ENCODE data around the gene EFL1.

EFL1 gene

DNA sequence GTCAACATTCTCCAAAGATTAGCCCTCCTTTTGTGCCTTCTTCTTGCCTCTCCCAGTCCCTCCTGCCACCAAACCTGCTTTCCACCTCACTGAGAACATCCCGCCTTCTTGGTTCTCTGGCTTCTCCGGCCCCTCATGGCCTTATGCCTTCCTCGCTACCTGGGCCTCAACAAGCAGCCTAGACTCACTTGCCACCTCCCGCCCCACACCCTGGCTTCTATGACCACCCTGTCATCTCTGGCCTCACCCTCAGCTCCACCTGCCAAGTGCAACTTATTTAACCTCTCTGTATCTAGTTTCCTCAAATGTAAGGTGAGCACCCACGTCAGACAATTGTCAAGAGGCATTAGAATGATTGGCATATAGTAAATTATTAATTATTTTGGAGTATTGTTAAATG is 147.9 kb downstream of the EFL1 start:
- DNase-seq = no peak

DNA sequence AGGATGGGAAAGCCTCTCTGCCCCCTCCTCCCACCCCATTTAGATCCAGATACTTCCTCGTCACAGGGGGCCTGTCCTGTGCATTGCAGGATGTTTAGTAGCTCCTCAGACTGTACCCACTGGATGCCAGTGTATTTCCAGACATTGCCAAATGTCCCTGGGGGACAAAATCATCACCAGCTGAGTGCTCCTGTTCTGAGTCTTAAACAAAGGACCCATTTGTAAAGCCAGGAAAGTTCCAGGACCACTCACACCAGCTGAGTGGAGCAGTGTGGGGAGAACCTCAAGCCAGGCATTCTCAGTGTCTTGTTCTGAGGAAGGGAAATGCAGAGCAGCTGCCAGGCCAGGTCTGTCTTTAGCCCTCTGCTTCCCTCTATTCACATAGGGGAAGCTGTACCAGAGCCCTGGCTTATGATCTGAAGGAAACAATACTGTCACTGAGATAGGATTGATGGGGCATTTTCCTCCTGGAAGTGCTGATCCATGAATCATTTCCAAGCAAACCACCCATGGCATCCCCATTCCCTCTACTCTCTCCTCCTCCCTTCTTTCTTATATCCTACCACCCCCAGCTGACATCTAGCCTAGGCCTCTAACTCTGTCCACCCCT is 149.3 kb downstream of the EFL1 start:
- no peak for DNase-seq

DNA sequence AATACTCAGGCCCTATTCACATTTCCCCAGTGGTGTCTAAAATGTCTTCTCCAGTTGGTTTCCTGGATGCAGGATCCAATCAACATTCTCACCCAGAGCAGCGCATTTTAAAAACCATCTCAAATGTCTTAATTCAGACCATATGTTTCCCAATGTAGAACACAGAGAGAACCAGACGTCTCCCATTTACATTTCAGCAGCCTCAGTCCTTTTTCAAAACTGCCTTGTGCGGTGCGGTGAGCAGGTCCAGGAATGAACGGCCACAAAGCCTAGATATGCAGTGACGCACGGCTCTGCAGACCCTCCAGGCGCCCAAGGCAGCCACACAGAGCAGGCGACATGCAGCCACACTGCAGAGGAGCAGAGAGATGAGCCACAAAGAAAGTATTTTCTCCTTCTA is 150.6 kb downstream of the EFL1 start:
- no peak for DNase-seq

DNA sequence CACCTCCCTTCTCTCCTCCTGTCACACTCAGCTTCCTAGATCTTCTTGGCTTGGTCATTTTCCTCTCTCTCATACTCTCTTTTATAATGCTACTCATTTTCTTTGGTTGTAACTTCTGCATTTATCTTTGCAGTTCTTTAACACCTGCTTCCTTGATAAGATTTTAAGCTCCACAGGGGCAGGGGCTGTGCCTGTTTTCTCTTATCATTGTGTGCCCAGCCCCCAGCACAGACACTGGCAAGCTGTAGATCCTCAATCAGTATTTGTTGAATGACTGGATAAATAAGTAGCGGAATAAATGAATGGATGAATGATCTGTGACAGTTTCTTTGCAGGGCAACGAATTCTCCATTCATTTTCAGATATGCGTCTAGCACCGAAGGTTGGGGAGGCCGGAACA is 152.4 kb downstream of the EFL1 start:
- no peak for DNase-seq

DNA sequence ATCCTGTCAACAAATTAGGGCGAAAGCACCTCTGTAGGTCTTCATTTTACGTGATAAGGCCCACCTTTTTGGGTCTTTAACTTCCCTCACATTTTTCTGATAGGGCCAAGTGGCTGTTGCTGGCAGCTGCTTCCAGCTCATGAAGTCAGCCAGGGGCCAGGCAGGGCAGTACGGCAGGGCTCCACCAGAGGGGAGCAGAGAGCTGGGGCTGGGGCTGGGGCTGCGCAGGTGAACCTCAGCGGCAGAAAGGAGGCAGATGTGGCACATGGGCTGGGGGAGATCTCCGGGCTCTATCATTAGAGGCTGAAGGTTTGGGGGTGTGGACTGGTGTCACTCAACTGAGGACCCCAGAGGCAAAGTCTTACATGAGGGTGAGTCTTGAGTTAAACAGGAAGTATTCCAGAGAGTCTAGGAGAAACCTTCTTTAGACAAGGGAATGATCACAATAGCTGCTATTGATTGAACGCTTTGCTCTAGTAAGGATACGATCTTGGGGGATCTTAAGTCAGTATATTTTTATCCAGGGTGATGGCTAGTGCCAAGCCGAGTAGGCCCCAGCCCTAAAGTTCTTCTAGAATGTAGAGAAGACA is 153.9 kb downstream of the EFL1 start:
- DNase-seq = peak; percentile 71

DNA sequence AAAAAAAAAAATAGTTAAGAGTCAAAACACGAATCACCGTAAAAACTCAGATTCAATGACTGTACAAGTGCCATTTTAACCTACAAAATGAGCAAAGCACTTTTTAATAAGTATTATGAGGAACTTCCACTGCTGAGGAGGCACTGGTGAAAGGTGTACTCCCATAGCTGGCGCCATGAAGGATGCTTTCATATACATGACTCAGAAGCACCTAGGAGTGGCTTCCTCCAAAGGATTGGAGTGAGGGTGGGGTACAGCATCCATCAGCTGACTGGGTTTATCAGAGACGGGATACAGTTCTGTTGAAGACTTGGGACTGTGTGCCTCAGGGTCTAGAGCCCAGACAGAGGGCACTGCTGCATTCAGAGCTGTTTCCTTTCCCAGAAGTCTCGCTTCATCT is 155.9 kb downstream of the EFL1 start:
- no peak for DNase-seq

DNA sequence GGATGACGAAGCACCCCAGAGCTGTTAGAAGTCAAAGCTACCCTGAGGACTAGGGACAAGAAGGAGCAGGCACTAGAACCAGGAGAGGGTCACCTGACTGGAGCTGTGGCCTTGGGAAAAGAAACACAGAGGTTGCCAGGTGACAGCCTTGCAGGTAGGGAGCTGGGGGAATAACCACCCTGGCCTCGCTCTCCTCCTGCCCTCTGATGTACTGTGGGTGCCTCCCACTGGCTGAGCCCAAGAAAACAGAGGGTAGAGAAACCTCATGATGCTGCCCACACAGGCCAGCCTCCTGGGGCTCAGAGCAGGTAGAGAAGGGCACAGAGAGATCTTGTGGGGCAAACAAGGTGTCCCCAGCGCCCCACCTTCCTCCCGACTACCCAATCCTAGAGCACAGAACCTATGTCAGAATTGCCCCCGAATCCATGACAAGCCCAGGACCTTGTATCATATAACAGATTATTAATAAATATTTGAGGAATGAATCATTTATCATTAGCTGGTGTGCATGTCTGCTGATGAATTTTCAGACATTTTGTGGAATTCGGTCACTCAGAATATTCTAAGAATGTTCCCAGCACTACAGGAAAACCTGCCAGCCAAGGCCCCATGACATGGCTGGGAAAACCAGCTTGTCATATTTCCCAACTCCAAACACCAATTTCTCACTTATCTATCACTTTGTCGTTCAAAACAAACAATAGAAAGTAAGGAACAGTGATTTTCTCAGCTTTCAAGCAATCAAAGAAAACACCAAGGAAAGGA is 156.9 kb downstream of the EFL1 start:
- DNase-seq = no peak

DNA sequence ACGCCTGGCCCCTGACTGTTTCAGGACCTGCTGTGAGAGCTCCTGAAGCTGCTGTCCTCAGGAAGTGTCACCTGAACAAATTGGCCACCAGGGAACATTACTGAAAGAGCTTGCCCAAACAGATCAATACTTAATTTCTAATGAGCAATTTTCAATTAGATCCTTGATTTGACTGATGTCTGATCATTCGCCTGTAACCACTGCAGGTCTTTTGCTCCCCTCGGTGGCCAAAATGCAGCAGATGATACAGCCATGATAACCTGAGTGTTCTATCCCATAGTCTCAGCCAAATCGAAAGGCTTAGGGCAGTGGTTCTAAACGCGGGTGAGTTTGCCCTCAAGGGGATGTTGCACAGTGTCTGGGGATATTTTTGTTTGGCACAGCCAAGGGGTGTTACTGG is 159.1 kb downstream of the EFL1 start:
- DNase-seq = no peak

DNA sequence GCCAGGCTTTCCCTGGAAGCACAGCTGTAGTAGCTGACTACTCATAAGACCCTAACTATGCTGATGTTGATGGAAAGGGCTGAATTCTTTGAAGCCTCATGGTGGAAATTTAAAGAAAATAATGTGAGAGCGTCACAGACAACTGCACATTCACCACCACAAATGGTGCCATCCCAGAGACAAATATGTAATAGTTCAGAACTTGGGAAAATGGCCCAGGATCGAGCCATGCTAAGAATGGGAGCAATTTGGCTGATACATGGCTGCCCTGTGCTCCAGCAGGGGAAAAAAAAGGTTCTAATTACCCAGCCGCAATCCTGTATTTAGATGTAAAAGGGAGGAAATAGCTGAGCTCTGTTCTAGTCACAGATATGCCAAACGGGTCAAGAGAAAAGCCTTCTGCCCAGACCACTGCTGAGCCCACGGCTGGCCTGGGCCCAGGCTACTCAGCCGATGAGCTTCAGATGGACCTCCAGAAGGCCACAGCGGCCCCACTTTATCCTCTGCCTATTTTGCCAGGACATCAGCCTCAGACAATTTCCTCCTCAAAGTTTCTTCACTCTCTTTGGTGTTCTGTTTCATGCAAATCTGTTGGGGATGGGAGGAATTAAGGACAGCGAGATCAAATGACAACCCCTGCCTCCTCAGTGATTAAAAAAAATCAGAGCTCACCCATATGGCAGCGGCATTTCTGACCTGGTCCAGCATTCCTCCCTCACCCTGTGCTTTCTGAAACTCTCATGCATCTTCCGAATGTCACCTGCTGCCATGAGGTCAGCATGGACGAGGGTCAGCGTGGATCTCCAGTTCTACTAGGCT is 162.2 kb downstream of the EFL1 start:
- DNase-seq = no peak

DNA sequence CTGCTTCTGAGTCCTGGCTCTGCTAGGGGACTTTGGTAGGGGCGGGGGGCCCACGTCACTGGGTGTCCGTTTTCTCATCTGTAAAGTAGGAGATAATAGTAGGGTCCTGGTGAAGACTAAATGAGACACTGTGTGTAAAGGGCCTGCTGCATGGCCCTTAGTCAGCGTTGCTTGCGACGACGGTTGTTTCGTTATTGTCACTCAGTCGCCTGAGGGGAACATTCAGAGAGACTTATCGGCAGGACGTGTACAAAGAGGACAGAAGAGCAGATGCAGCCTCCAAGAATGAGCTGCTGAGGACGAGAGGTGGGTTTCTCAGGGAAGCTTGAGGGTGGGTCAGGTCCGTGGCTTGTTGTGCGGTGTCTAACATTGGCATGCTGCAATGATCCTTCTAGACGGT is 163.9 kb downstream of the EFL1 start:
- DNase-seq = no peak

DNA sequence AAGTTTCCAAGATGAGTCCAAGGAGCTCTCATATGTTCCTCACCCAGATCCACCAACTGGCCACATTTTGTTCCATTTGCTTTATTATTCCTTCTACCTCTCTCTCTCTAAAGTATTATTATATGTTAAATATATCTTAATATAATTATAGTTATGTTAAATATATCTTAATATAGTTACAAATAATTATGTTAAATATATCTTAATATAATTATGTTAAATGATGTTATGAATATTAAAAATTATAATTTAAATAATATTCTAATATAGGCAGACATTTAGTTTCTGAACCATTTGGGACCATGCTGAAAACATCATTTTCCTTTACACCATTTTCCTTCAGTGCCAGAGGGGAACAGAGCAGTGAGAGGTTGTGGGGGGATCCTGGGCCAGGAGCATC is 166.7 kb downstream of the EFL1 start:
- DNase-seq = no peak

DNA sequence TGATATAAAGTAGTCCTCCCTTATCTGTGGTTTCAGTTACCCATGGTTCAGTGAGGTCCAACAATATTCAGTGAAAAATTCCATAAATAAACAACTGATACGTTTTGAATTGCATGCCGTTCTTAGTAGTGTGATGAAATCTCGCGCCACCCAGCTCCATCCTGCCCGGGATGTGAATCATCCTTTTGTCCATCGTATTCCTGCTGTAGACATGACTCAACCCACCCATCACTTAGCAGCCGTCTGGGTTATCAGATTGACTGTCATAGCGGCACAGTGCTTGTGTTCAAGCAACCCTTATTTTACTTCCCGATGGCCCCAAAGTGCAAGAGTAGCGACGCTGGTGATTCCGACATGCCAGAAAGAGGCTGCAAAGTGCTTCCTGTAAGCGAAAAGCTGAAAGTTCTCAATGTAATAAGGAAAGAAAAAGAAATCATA is 168.7 kb downstream of the EFL1 start:
- DNase-seq = no peak

DNA sequence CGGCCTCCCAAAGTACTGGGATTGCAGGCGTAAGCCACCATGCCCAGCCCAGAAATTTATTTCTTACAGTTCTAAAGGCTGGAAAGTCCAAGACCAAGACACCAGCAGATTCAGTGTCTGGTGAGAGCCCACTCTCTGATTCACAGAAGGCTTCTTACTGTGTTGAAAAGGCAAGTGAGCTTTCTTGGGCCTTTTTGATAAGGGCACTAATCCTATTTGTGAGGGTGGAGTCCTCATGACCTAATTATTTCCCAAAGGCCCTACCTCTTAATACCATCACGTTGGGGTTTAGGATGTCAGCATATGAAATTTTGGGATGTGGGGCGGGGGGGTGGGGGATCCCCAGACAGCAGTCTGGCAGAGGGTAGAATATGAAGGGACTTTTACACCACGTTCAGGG is 169.2 kb downstream of the EFL1 start:
- no peak for DNase-seq

DNA sequence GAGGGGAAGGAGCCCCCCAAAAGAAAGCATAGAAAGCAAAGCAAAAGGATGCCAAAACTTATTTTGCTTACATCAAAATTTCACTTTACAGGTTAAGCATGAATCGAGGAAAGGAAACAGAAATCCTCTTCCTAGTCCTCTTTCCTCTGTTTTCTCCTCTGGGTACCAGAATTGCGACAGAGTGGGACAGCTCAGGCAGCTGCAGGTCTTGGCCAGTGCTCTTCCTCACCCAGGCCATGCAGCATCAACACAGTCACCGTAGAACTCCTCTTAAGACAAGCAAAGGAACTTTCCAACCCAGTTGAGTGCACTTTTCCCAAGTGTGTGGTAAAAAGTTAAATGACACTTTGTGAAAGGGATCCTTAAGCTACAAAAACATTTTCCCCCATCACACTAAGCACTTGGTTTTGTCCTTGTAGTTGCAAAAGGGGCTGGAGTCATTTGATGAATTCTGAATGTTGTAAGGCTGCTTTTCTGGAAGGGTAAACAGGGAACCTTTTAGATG is 170.8 kb downstream of the EFL1 start:
- DNase-seq = no peak

DNA sequence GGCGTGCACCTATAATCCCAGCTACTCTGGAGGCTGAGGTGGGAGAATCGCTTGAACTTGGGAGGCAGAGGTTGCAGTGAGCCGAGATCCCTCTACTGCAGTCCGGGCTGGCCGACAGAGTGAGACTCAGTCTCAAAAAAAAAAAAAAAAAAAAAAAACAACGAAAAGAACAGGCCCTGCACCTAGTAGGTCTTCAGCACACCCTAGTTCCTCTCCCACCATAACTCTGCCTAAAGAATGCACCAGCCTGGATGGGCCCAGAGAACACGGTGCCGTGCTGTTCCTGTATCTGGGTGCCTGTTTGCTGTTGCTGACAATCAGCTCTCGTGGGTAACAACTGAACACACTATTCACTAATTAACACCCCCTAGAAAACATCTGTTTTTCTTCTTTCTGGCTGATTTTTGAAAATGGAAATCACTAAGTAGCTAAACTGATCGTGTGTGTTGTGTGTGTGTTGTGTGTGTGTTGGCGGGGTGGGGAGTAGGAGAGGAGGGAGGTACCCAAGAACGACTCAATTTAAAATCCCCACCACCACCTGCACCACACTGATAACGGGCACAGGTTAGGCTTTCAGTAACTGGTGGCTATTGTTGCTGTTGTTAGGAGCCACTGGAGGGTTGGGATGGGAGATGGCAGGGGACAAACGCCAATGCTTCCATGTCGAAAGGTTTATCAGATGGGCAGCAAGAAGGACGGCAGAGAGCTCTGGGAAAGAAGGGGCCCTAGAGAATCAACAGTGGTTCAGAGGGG is 176.1 kb downstream of the EFL1 start:
- DNase-seq = no peak

DNA sequence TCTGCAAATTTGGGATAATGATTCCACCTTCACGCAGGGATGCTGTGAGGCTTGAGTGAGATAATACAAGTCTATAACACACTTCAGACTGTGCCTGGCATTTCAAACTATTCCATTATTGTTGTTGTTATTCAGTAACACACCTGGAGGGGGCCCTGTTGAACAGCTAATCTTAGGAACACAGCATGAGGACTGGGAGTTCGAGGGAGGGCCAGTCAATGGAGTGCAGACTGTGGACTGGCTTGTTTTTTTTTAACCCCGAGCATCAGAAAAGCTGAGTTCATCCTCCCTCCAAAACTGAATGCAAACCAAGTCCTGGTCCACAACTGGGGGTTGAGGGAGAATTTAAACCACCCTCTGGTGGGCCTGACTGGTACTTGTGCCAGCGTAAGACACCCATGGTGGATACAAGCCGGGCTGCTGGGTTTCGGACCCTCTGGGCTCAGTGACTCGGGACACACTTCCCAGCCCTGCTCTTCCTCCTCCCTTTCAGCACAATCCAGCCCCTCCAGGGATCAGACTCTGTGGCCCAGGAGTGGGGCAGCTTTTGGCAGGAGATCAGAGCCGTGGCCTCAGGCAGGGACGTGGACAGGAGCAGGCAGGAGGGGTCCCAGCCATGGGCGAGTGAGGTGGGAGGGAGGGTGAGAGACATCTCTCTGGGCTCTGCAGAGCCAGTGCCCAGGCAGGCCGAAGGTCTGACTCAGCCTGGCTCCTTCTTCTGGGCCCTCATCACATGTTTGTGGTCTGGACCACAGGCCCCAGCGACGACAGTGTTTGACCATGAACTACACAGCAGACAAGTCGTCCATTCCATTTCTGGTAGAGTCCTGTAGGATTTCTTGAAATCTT is 180.4 kb downstream of the EFL1 start:
- DNase-seq = no peak

DNA sequence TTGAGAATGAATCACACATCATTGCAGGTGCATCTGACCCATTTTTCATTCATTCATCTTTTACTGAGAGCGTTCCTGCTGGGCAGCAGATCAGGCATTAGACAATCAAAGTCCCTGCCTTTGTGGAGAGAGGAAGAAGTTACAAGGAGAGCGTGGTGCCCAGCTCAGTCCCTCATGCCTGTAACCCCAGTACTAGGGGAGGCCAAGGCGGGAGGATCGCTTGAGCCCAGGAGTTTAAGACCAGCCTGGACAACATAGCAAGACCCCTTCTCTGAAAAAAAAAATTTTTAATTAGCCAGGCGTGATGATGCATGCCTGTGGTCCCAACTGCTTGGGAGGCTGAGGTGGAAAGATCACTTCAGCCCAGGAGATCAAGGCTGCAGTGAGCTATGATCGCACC is 181.8 kb downstream of the EFL1 start:
- DNase-seq = no peak

Measured in stimulated activated CD4-positive, alpha-beta T cell treated with anti-CD3 and anti-CD28 coated beads, Interleukin-1b, Interleukin-23, amount 100 ng/mL, for 48 hours (primary cell).